Transverse colon (tissue), 4 donors: ENCODE data around the gene ZNF664. TPM values are rescaled to one million over a fixed set of nuclear protein-coding genes. Genes with fewer than 3 reads are reported as not detected.

Source experiments
- DNase-seq: peaks from one replicate; pipeline ENCODE4 v3.0.0-alpha.2; 2019
- H3K27ac ChIP-seq, 4 donors: fragments of 200-600 bp; sonication (generic); 2 replicates each; pipeline ENCODE4 v1.5.1; 2016 to 2018; ENCODE audit warnings: inconsistent platforms in 4 of 4
- H3K27me3 ChIP-seq: fragments of 200-600 bp; sonication (generic); 2 replicates; pipeline ENCODE4 v1.5.1; 2017; ENCODE audit warnings: inconsistent platforms
- H3K36me3 ChIP-seq, 4 donors: fragments of 200-600 bp; sonication (generic); 2 replicates each; pipeline ENCODE4 v1.5.1; 2017 to 2019; ENCODE audit warnings: inconsistent platforms in 4 of 4
- H3K4me1 ChIP-seq, 4 donors: fragments of 200-600 bp; sonication (generic); 2 replicates each; pipeline ENCODE4 v1.5.1; 2017 to 2020; ENCODE audit warnings: inconsistent platforms in 4 of 4
- H3K4me3 ChIP-seq, 4 donors: fragments of 200-600 bp; sonication (generic); 1 replicate in 1 of 4; 2 replicates in 3 of 4; pipeline versions ENCODE4 v1.5.1 to v1.6.1; 2017 to 2019; ENCODE audit warnings: inconsistent platforms in 4 of 4
- H3K9me3 ChIP-seq, 2 donors: fragments of 200-600 bp; sonication (generic); 2 replicates each; pipeline ENCODE4 v1.5.1; 2017 to 2019; ENCODE audit warnings: inconsistent platforms in 2 of 2
- EP300 ChIP-seq: sonication (generic); formaldehyde crosslinking; IDR thresholded peaks from one replicate; pipeline ENCODE4 v1.6.1; 2017; ENCODE audit warnings: antibody characterized with exemption, low read depth
- POLR2A ChIP-seq: fragments of 450-650 bp; IDR thresholded peaks from one replicate; pipeline ENCODE4 v1.6.1; 2016; ENCODE audit warnings: antibody characterized with exemption, mild to moderate bottlenecking, moderate library complexity
- POLR2AphosphoS5 ChIP-seq, 3 donors: sonication (generic); formaldehyde crosslinking; IDR thresholded peaks; one replicate each; pipeline ENCODE4 v1.6.1; 2016; ENCODE audit warnings: antibody characterized with exemption in 3 of 3
- WGBS, 2 donors: methylation state at CpG; one replicate each; pipeline ENCODE4 v1.1.5; 2018; ENCODE audit warnings: low coverage in 1 of 2; 5-methylcytosine and 5-hydroxymethylcytosine counted together
- in situ Hi-C, 4 donors: fragments of 200-750 bp; cut with MboI; loops; one replicate each; pipeline versions ENCODE4 v1.15.0 to v1.15.1; 2017; ENCODE audit warnings: low sequenced_read_pairs in 3 of 4, low pct_ligation_motif_present in 1 of 4, low pct_unique_long_range_greater_than_20kb in 1 of 4
- intact Hi-C: fragments of 100-400 bp; cut with DNase I; formaldehyde crosslinking; loops from one replicate; pipeline ENCODE4 v1.15.1; 2023; ENCODE audit warnings: low total_unique reads
- total RNA-seq, 4 donors: library from RNA; depleted of rRNA; stranded (reverse); fragments of >200 nt; gene quantifications; one replicate each; pipeline ENCODE4 v1.1.0, GENCODE V29; 2016
- TF ChIP-seq, protein P1 (sequence below), 5 experiments: fragments of 200-600 bp in 3 of 5; fragments of 450-650 bp in 2 of 5; sonication (generic) in 3 of 5; IDR thresholded peaks; 1 replicate in 2 of 5; 2 replicates in 3 of 5; pipeline ENCODE4 v1.5.1; 2016 to 2017; ENCODE audit warnings: antibody characterized with exemption in 5 of 5, inconsistent platforms in 3 of 5, mild to moderate bottlenecking in 2 of 5, moderate library complexity in 1 of 5

The ZNF664 gene
- total RNA-seq, 4 donors from 2014 or later, result 84.4 to 144 (median 103) TPM

DNA sequence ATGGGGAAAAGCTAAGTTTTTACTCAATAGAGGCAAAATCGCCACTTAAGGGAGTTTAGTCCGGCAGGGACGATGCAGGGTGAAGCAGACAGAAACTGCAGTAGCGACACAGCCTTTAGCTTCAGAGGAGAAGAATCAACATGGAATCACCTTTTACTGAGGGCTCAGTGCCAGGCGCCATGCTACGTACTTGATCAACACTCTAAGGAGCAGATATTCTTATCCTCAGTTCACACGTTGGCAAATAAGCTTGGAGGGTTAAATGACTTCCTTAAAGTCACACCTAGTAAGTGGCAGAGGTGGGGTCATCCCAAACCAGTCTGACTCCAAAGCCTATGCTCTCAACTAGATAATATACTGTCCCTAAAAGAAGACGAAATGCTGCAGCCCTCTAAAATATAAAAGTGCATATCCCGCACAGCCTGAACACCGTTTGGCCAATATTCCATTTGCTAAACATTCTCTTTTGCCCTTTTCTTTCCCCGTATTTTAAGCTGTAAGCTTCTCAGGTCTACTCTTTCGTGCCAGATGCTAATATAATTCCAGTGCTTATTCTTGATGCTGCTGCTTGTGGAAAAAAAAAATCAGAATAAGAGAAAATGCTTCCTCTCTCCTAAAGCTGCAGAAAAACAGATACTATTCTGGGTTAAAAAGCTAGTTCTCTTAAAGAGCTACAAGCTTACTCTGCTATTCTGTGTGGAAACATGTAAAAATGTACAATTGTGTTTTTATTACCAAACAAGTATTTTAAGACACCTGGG lies 11.2 kb upstream of the ZNF664 start:
- peaks cover 0 to 34% (median 5%) of the 10 kb centered on the region in 4 donors for H3K4me1 ChIP-seq
- no peak overlapping the region for H3K27ac ChIP-seq
- DNase-seq, result peak; percentile 33
- H3K9me3 ChIP-seq, result no peaks in the 10 kb centered on the region
- TF ChIP-seq POLR2A (no peak), EP300 (no peak), POLR2AphosphoS5 (IDR thresholded peaks at IDR 0.05) (no peak)
- TF ChIP-seq, protein P1, sequence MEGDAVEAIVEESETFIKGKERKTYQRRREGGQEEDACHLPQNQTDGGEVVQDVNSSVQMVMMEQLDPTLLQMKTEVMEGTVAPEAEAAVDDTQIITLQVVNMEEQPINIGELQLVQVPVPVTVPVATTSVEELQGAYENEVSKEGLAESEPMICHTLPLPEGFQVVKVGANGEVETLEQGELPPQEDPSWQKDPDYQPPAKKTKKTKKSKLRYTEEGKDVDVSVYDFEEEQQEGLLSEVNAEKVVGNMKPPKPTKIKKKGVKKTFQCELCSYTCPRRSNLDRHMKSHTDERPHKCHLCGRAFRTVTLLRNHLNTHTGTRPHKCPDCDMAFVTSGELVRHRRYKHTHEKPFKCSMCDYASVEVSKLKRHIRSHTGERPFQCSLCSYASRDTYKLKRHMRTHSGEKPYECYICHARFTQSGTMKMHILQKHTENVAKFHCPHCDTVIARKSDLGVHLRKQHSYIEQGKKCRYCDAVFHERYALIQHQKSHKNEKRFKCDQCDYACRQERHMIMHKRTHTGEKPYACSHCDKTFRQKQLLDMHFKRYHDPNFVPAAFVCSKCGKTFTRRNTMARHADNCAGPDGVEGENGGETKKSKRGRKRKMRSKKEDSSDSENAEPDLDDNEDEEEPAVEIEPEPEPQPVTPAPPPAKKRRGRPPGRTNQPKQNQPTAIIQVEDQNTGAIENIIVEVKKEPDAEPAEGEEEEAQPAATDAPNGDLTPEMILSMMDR (IDR thresholded peaks at IDR 0.05), result no peak
- intact Hi-C loops, result no loop called here
- no peak overlapping the region for H3K4me3 ChIP-seq
- no peaks in the 10 kb centered on the region for H3K36me3 ChIP-seq
- no peaks in the 10 kb centered on the region for H3K27me3 ChIP-seq
- 67 to 70% methylated on average over 9 to 12 of the region's 12 CpGs for WGBS, 2 donors
- in situ Hi-C loops, result no loop called here

DNA sequence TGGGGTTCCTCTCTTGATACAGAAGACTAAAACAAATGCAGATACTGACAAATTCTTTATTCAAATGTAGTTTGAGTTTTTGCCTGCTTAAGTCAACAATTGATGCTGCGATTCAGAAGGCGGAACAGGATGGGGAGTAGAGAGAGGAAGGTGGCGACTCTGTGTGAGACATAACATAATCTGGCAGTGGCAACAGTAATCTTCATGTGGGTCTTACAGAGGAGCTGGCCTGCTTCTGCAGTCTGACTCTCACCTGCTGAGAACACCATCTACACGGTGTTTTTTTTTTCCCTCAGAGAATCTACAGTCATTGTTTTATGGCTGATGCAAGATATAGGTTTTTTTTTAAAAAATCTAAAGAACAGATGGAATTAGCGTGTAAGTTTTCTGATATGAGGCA lies 10.5 kb upstream of the ZNF664 start:
- Histone ChIP-seq H3K9me3 (no peaks in the 10 kb centered on the region), H3K36me3 (no peaks in the 10 kb centered on the region), H3K4me3 (no peak overlapping the region), H3K27me3 (no peaks in the 10 kb centered on the region), H3K4me1 (peaks cover 0 to 34% (median 5%) of the 10 kb centered on the region in 4 donors), H3K27ac (no peak overlapping the region)
- TF ChIP-seq EP300 (no peak), POLR2AphosphoS5 (IDR thresholded peaks at IDR 0.05) (no peak), POLR2A (no peak)
- TF ChIP-seq, protein P1 (IDR thresholded peaks at IDR 0.05), result no peak
- DNase-seq, result no peak
- in situ Hi-C loops, result no loop called here
- 82 to 84% methylated on average over 5 of the region's 5 CpGs for WGBS, 2 donors
- intact Hi-C loops, result no loop called here

DNA sequence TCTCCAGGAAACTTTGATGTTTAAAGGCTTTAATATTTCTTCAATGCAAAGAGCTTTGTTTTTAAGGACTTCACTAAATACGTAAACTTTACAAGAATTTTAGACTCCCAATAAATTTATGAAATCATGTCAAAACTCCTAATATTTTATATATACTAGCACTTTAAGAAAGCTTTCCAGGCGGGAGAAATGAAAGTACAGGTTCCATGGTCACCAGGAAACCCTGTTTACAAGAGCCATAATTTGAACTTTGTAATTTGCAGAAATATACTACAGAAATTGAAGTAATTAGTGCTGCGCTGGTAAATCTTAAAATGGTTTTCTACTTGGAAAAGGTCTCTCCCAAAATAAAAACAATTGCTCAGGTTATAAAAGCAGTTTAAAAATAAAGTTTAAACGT lies 9.2 kb upstream of the ZNF664 start:
- Histone ChIP-seq H3K27ac (peak overlapping the region in 2 of 4 donors; percentile 20 to 26), H3K4me3 (no peak overlapping the region), H3K4me1 (peaks cover 0 to 34% (median 5%) of the 10 kb centered on the region in 4 donors), H3K36me3 (peaks cover 0 to 3% (median 0%) of the 10 kb centered on the region in 4 donors), H3K27me3 (no peaks in the 10 kb centered on the region), H3K9me3 (no peaks in the 10 kb centered on the region)
- no peak for DNase-seq
- TF ChIP-seq, protein P1 (IDR thresholded peaks at IDR 0.05), result no peak
- no peak for TF ChIP-seq POLR2AphosphoS5 (IDR thresholded peaks at IDR 0.05)
- intact Hi-C loops (no loop called here), in situ Hi-C loops (no loop called here)
- WGBS, 2 donors, result 54 to 56% methylated on average over 4 of the region's 4 CpGs

DNA sequence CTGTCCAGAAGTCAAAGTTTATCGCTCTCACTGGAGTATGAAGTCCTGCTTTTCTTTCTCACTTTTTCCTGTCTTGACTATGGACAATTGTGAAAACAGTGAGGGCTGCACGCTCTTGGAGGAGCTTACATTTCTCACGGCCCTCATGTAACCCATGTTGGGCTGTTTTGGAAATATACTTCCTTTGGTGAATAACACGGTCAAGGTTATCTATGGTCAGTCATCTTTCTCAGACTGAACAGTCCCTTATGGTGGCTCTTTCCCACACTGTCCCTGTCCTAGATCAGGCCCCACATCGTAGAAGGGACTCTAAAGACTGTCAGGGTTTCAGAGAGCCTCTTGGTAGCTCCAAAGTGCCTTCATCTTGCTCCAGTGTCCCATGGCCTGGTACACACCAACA lies 7.6 kb upstream of the ZNF664 start:
- Histone ChIP-seq H3K36me3 (peaks cover 0 to 3% (median 0%) of the 10 kb centered on the region in 4 donors), H3K9me3 (no peaks in the 10 kb centered on the region), H3K27me3 (no peaks in the 10 kb centered on the region), H3K27ac (no peak overlapping the region), H3K4me3 (no peak overlapping the region), H3K4me1 (peaks cover 0 to 38% (median 5%) of the 10 kb centered on the region in 4 donors)
- in situ Hi-C loops (no loop called here), intact Hi-C loops (no loop called here)
- no peak for DNase-seq
- TF ChIP-seq POLR2A (no peak), POLR2AphosphoS5 (IDR thresholded peaks at IDR 0.05) (no peak), EP300 (no peak)
- TF ChIP-seq, protein P1 (IDR thresholded peaks at IDR 0.05), result no peak
- WGBS, 2 donors, result 63 to 69% methylated on average over 4 to 5 of the region's 5 CpGs
